Mesothelial cell of epicardium (in vitro differentiated cells): ENCODE results near the gene HDAC7. TPM values are rescaled to one million over a fixed set of nuclear protein-coding genes. Genes with fewer than 3 reads are reported as not detected.

Experiments used
- DNase-seq, 2 experiments: peaks; one replicate each; pipeline ENCODE4 v3.0.0; 2021; ENCODE audit warnings: low spot score in 2 of 2; ENCODE audit not compliant: unreplicated experiment in 2 of 2
- H3K27ac Mint-ChIP-seq: 2 replicates; pipeline ENCODE4 v1.8.0; 2021; ENCODE audit warnings: mixed read lengths
- H3K27me3 Mint-ChIP-seq: 2 replicates; pipeline ENCODE4 v1.8.0; 2021; ENCODE audit warnings: low read depth, mixed read lengths
- H3K36me3 Mint-ChIP-seq: 2 replicates; pipeline ENCODE4 v1.8.0; 2021; ENCODE audit warnings: mixed read lengths
- H3K4me1 Mint-ChIP-seq: 2 replicates; pipeline ENCODE4 v1.8.0; 2021; ENCODE audit warnings: mixed read lengths
- H3K4me3 Mint-ChIP-seq: 2 replicates; pipeline ENCODE4 v1.8.0; 2021; ENCODE audit warnings: mild to moderate bottlenecking, moderate library complexity, mixed read lengths
- H3K9me3 Mint-ChIP-seq: 2 replicates; pipeline ENCODE4 v1.8.0; 2021; ENCODE audit warnings: mixed read lengths
- total RNA-seq: library from RNA; stranded (reverse); gene quantifications from 3 replicates; pipeline ENCODE4 v1.2.1, GENCODE V29; 2021
- TF ChIP-seq, protein P1 (sequence below): fragments of 200-600 bp; sonication (generic); IDR thresholded peaks from one replicate; pipeline ENCODE4 v1.5.0; 2021; ENCODE audit warnings: antibody characterized with exemption; ENCODE audit not compliant: unreplicated experiment

Gene HDAC7
- total RNA-seq, 1 donor from 2014 or later = 132 TPM

DNA sequence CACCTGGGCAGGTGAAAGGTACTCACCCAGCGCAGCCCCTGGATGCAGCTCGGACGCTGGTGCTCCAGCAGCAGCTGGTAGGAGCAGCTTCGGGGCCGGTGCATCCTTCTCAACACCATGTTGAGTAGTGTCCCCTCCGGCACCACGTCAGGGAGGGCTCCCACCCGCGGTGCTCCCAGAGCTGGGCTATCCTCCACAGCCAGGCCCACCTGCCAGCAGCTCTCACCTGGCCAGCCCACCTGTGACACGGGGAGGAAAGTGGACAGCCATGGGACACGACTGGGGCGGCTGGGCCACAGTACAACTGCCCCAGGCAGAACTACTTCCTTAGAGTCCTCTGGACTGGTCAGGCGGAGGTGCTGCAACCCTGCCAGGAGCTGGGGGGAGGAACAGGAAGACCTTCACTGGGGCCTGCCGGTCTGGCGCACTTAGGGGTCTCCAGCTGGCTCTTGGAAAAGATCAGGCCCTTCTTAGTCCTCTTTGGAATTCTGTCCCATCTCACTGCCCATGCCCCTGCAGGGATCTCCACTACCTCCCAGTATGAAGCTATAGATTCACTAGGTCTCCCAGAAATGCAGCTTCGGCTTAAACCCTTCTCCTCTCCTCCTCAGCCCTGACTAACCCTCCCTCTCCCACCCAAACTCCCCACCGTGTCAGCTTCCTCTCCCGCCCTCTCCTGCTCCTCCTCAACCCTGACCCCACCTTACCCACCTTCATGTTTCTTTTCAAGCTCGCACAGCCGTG, 61.7 kb downstream of the HDAC7 start:
- TF ChIP-seq, protein P1, sequence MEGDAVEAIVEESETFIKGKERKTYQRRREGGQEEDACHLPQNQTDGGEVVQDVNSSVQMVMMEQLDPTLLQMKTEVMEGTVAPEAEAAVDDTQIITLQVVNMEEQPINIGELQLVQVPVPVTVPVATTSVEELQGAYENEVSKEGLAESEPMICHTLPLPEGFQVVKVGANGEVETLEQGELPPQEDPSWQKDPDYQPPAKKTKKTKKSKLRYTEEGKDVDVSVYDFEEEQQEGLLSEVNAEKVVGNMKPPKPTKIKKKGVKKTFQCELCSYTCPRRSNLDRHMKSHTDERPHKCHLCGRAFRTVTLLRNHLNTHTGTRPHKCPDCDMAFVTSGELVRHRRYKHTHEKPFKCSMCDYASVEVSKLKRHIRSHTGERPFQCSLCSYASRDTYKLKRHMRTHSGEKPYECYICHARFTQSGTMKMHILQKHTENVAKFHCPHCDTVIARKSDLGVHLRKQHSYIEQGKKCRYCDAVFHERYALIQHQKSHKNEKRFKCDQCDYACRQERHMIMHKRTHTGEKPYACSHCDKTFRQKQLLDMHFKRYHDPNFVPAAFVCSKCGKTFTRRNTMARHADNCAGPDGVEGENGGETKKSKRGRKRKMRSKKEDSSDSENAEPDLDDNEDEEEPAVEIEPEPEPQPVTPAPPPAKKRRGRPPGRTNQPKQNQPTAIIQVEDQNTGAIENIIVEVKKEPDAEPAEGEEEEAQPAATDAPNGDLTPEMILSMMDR = no peak
- H3K27me3 Mint-ChIP-seq = no peaks in the 10 kb centered on the region
- no peaks in the 10 kb centered on the region for H3K9me3 Mint-ChIP-seq
- no peak for DNase-seq
- H3K36me3 Mint-ChIP-seq = no peaks in the 10 kb centered on the region
- H3K4me3 Mint-ChIP-seq = peak overlapping the region; percentile 64
- peak overlapping the region; percentile 58 for H3K27ac Mint-ChIP-seq
- H3K4me1 Mint-ChIP-seq = peaks cover 60% of the 10 kb centered on the region

DNA sequence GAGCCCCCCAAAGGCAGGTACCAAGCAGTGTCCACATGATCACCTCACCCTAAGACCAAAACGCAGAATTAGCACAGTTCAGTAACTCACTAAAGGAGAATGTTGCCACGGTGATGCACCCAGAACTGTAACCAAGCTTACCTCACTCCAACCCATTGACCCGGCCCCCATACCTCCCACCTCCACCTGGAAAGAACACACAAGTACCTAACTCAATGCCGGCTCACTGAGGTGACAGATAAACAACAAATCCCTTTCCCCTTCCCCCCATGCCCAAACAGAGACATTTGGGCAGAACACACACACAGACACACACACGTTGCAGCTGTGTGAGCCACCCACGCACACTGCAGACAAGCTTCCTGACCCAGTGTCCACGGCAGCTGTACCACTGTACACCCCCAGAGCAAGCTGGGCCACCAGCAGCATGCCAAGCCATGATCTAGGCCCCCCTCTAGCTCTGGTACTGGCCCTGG, 62.3 kb downstream of the HDAC7 start:
- no peaks in the 10 kb centered on the region for H3K9me3 Mint-ChIP-seq
- peak overlapping the region; percentile 5 for H3K27ac Mint-ChIP-seq
- TF ChIP-seq, protein P1 = no peak
- no peaks in the 10 kb centered on the region for H3K36me3 Mint-ChIP-seq
- no peaks in the 10 kb centered on the region for H3K27me3 Mint-ChIP-seq
- H3K4me3 Mint-ChIP-seq = peak overlapping the region; percentile 64
- peaks cover 59% of the 10 kb centered on the region for H3K4me1 Mint-ChIP-seq
- DNase-seq = no peak

DNA sequence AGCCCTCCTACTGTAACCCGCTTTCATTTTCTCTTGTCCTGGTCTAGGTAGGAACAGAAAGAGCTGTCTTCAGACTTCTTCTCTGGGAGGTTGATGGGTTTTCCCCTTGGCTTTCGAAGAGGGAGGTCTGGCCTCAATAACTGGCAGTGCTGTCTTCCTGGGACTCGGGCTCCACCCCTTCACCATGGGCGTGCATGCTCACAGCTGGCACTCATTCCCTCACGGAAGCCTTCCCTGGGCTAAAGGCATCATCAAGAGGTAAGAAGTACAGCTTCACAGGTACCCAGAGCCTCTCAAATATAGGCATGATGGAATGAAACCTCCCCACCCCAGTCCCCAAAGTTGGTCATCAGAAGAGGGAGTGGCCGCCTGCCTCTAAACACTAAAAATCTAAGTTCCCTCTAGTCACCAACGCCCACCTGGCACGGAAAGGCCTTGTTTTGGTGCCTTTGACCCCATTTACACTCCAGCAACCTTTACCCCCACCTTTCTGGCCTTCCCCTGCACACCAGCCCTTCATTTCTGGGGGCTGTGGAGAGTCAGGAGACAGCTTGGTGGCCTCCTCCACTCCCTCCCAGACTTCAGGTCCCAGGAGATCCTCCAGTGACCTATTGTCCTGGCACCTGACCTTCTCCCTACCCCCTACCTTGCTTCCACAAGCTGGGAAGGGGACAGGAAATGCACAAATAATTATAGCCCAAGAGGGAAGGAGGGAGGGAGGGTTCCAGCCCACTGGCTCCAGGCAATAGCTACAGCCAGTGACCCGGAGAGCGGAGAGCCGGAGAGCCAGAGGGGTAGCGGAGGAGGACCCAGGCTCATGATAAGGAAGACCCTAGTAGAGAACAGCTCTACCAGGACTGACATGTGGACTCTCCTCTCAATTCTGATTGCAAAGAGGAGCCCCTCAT, 63.8 kb downstream of the HDAC7 start:
- TF ChIP-seq, protein P1 = no peak
- Mint-ChIP-seq H3K27ac (peak overlapping the region; percentile 22), H3K4me3 (no peak overlapping the region), H3K9me3 (no peaks in the 10 kb centered on the region), H3K36me3 (no peaks in the 10 kb centered on the region), H3K27me3 (no peaks in the 10 kb centered on the region), H3K4me1 (peaks cover 59% of the 10 kb centered on the region)
- no peak for DNase-seq

DNA sequence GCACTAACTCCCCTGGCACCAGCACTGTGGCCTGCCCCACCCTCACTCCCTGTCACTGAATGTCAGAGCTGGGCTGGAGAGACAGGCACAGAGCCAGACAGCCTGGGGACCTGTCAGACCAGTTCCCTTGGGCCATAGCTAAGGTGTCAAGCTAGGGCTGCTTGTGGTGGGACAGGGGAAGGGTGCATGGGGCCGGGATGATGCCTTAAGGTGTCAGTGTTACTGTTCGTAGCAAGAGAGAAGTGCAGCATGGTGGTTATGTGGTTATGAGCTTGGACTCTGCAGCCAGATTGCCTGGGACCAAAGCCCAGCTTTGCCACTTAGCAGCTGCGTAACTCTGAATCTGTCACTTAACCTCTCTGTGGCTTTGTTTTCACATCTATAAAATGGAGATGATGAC, 64.8 kb downstream of the HDAC7 start:
- H3K27ac Mint-ChIP-seq = peak overlapping the region; percentile 33
- H3K4me3 Mint-ChIP-seq = no peak overlapping the region
- no peak for DNase-seq
- TF ChIP-seq, protein P1 = no peak
- H3K9me3 Mint-ChIP-seq = no peaks in the 10 kb centered on the region
- no peaks in the 10 kb centered on the region for H3K27me3 Mint-ChIP-seq
- H3K36me3 Mint-ChIP-seq = peaks cover 2% of the 10 kb centered on the region
- H3K4me1 Mint-ChIP-seq = peaks cover 54% of the 10 kb centered on the region

DNA sequence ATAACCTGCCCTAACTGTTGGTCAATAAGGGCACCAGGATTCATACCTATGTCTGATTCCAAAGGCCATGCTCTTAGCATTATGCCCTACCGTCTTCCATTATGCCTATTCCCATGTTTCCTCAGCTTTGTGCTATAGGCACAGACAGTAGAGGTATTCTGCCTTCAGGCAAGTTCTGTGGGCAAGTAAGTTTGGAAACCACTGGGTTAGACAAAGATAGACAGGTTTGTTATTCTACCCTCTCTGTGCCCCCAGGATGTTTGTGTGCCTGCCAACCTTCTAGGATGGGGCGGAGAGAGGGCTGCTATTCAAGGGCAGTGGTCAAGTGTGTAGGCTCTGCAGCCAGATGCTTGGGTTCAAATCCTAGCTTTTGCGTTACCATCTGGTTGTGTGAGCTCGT, 65.6 kb downstream of the HDAC7 start:
- H3K4me3 Mint-ChIP-seq = no peak overlapping the region
- H3K4me1 Mint-ChIP-seq = peaks cover 54% of the 10 kb centered on the region
- H3K27ac Mint-ChIP-seq = peak overlapping the region; percentile 59

More for the DNA sequence above, 65.6 kb downstream of the HDAC7 start:
- Mint-ChIP-seq H3K27me3 (no peaks in the 10 kb centered on the region), H3K36me3 (peaks cover 4% of the 10 kb centered on the region), H3K9me3 (no peaks in the 10 kb centered on the region)
- TF ChIP-seq, protein P1 = no peak
- DNase-seq = no peak
